Measurements from ENCODE around the gene RTTN.

The RTTN gene

DNA sequence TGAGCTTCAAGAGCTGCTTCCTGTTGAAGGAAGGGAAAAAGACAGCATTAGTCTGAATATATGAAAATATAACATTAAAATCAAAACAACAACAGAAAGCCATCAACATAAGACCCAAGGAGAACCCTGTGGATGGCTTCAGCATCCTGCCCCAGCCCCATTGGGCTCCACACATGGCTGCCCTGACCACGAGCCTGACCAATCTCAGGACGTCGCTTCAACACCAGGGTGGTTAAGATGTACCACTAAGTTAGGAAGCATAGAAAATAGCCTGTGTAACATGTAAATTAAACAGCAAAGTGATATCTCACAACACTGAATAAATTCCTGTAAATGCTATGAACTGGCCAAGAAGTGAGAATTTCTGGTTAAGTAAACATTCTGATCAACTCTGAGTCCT lies 180.7 kb downstream of the RTTN start:
- peaks cover 33 to 98% (median 75%) of the 10 kb centered on the region in 11 experiments for H3K36me3 ChIP-seq
- no peak overlapping the region for H3K27ac ChIP-seq
- H4K20me1 ChIP-seq: no peaks in the 10 kb centered on the region
- peaks cover 0 to 7% (median 0%) of the 10 kb centered on the region in 11 experiments; a peak in 1 of 22 replicates for H3K9me3 ChIP-seq (replicated peaks in 1 of 11)
- H3K4me1 ChIP-seq: peaks cover 0 to 19% (median 4%) of the 10 kb centered on the region in 10 experiments; a peak in 7 of 20 replicates
- no peak overlapping the region for H3K9ac ChIP-seq
- no peak overlapping the region for H3K4me3 ChIP-seq
- no peak for TF ChIP-seq Cebpa-rat (IDR thresholded peaks at IDR 0.05)
- H3K4me2 ChIP-seq: 0 out of 22 replicates have a peak overlapping the region, but pooled peaks of 1 of the 11 experiments have one; percentile 29
- no peaks in the 10 kb centered on the region for H3K27me3 ChIP-seq

DNA sequence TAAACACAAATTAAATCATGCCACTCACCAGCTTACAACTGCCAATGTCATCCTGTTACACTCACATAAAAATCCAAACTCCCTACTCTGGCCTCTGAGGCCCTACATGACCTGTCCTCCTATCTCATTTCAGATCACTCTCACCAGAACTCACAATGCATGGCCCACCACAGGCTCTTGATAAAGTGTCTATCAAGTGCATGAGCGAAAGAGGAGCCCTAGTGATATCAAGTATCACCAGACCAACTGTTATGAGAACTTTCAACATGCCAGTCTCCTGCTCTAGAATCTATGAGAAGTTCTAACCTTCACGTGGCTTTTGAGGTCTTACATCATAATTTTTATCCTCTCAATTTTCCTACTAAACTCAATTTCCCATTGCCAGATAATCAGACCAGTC lies 181.4 kb downstream of the RTTN start:
- Histone ChIP-seq H4K20me1 (no peaks in the 10 kb centered on the region), H3K27ac (no peak overlapping the region), H3K36me3 (peaks cover 32 to 99% (median 73%) of the 10 kb centered on the region in 11 experiments), H3K9ac (no peak overlapping the region), H3K4me1 (peaks cover 0 to 17% (median 4%) of the 10 kb centered on the region in 10 experiments; a peak in 7 of 20 replicates), H3K4me3 (no peak overlapping the region), H3K4me2 (no peak overlapping the region), H3K9me3 (replicated peaks in 1 of 11) (peaks cover 0 to 7% (median 0%) of the 10 kb centered on the region in 11 experiments; a peak in 1 of 22 replicates), H3K27me3 (no peaks in the 10 kb centered on the region)
- no peak for TF ChIP-seq Cebpa-rat (IDR thresholded peaks at IDR 0.05)

DNA sequence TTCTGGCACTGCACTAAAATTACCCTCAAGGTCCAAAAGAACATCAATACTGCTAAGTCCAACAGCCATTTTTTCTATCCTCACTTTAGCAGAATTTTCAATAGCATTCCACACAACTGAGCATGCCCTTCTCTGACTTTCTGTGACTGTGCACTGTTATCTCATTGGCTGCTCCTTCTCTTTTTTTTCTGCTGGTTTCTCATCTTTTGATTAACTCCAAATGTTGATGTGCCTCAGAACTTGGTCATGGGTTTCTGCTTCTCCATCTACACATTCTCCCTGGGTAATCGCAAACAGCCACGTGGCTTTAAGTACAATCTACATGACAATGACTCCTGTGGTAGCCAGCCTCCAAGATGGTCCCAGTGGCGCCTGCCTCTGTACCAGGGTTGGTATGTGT lies 182.9 kb downstream of the RTTN start:
- peaks cover 0 to 10% (median 0%) of the 10 kb centered on the region in 10 experiments; a peak in 4 of 20 replicates for H3K4me1 ChIP-seq
- no peak for TF ChIP-seq Cebpa-rat (IDR thresholded peaks at IDR 0.05)
- H3K4me3 ChIP-seq: no peak overlapping the region
- H3K27me3 ChIP-seq: no peaks in the 10 kb centered on the region
- H3K9me3 ChIP-seq (replicated peaks in 1 of 11): peaks cover 0 to 7% (median 0%) of the 10 kb centered on the region in 11 experiments; a peak in 1 of 22 replicates
- H3K4me2 ChIP-seq: no peak overlapping the region
- no peaks in the 10 kb centered on the region for H4K20me1 ChIP-seq
- no peak overlapping the region for H3K27ac ChIP-seq
- no peak overlapping the region for H3K9ac ChIP-seq
- peaks cover 32 to 100% (median 68%) of the 10 kb centered on the region in 11 experiments for H3K36me3 ChIP-seq

DNA sequence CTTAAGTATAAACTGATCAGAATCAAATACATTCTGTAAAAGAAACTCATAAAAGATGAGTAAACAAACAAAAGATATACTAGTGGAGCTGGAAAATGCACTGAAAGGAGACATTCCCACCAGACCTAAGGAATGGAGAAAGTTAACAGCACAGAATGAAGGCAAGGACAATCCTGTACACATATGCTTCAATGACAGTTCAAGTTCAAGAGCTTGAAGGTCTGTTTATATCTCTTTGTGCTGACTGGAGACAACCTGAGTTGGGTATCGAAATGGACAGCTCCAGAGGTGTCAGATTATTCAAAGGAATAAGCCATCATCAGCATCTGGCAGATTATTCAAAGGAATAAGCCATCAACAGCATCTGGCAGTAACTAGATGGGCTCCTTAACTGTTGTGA lies 184.0 kb downstream of the RTTN start:
- Histone ChIP-seq H3K4me3 (no peak overlapping the region), H3K36me3 (peaks cover 33 to 100% (median 70%) of the 10 kb centered on the region in 11 experiments), H3K4me1 (peaks cover 0 to 11% (median 0%) of the 10 kb centered on the region in 10 experiments; a peak in 4 of 20 replicates), H3K9ac (no peak overlapping the region), H4K20me1 (no peaks in the 10 kb centered on the region), H3K4me2 (no peak overlapping the region), H3K27ac (no peak overlapping the region), H3K27me3 (no peaks in the 10 kb centered on the region), H3K9me3 (replicated peaks in 1 of 11) (peaks cover 0 to 4% (median 0%) of the 10 kb centered on the region in 11 experiments; a peak in 1 of 22 replicates)
- TF ChIP-seq Cebpa-rat (IDR thresholded peaks at IDR 0.05): no peak

DNA sequence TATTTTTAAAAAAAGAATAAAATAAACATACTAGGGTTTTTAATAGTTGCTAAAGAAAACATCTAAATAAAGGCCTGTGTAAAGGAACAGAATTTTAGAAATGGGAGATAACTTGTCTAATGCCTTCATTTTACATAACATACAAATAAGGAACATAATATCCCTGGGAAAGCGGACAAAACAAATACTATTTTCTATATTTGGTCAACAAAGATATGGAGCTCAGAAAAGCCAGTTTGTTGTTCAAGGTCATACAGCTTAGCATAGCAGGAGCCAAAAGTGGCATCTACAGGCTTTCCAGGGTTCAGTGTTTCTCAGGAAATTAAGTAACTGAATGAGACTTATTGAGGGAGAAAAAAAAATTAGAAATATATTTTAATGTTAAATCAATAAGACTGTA lies 184.4 kb downstream of the RTTN start:
- no peak for TF ChIP-seq Cebpa-rat (IDR thresholded peaks at IDR 0.05)
- peaks cover 33 to 100% (median 70%) of the 10 kb centered on the region in 11 experiments for H3K36me3 ChIP-seq
- no peaks in the 10 kb centered on the region for H3K9me3 ChIP-seq (replicated peaks in 1 of 11)
- no peaks in the 10 kb centered on the region for H4K20me1 ChIP-seq
- no peak overlapping the region for H3K4me2 ChIP-seq
- H3K27ac ChIP-seq: no peak overlapping the region
- H3K9ac ChIP-seq: no peak overlapping the region
- H3K4me3 ChIP-seq: no peak overlapping the region
- H3K27me3 ChIP-seq: no peaks in the 10 kb centered on the region
- peaks cover 0 to 15% (median under 1%) of the 10 kb centered on the region in 10 experiments; a peak in 7 of 20 replicates for H3K4me1 ChIP-seq

DNA sequence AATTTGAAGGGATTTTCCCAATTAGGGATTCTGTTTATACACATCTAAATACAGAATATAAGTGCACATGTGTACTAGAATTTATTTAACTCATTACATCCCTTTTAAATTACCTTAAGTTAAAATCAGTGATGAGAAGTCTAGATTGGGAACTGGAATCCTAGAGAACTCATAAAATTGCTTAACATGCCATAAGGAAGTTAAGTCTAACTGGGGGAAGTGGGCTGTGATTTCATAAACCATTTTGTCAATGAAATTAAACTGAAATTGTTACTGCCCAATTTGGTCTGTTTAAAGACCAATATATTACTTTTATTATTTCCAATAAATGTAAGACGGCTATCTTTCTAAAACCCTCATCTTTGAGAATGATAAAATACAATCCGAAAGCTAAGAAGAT lies 185.5 kb downstream of the RTTN start:
- no peak for TF ChIP-seq Cebpa-rat (IDR thresholded peaks at IDR 0.05)
- H3K4me3 ChIP-seq: no peak overlapping the region
- H3K4me2 ChIP-seq: no peak overlapping the region
- no peaks in the 10 kb centered on the region for H3K9me3 ChIP-seq (replicated peaks in 1 of 11)
- no peaks in the 10 kb centered on the region for H4K20me1 ChIP-seq
- peaks cover 8 to 24% (median 11%) of the 10 kb centered on the region in 10 experiments; a peak in 19 of 20 replicates for H3K4me1 ChIP-seq
- H3K27ac ChIP-seq: no peak overlapping the region
- no peaks in the 10 kb centered on the region for H3K27me3 ChIP-seq
- H3K9ac ChIP-seq: no peak overlapping the region
- peaks cover 28 to 98% (median 68%) of the 10 kb centered on the region in 11 experiments for H3K36me3 ChIP-seq

DNA sequence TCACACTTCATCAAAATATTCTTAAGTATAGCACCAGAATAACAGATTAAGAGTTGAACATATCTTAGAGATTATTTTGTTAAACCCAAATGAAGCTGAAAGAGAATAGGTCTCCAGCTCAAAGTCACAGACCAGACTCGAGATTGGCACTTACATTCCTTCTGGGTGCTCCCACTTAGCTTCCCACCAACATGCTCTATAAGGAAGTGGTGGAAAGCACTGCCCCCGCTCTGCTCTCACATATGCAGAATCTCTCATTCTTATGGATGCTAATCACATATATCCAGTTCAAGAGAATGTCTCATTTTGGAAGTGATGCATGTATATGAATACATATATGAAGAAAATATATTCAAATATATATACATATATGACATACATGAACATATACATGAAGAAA lies 186.4 kb downstream of the RTTN start:
- no peak for TF ChIP-seq Cebpa-rat (IDR thresholded peaks at IDR 0.05)
- H3K27me3 ChIP-seq: no peaks in the 10 kb centered on the region
- H3K36me3 ChIP-seq: peaks cover 20 to 98% (median 60%) of the 10 kb centered on the region in 11 experiments
- no peaks in the 10 kb centered on the region for H3K9me3 ChIP-seq (replicated peaks in 1 of 11)
- H3K4me2 ChIP-seq: no peak overlapping the region
- H3K9ac ChIP-seq: no peak overlapping the region
- peaks cover 10 to 21% (median 12%) of the 10 kb centered on the region in 10 experiments; a peak in 19 of 20 replicates for H3K4me1 ChIP-seq
- no peaks in the 10 kb centered on the region for H4K20me1 ChIP-seq
- no peak overlapping the region for H3K4me3 ChIP-seq
- no peak overlapping the region for H3K27ac ChIP-seq

DNA sequence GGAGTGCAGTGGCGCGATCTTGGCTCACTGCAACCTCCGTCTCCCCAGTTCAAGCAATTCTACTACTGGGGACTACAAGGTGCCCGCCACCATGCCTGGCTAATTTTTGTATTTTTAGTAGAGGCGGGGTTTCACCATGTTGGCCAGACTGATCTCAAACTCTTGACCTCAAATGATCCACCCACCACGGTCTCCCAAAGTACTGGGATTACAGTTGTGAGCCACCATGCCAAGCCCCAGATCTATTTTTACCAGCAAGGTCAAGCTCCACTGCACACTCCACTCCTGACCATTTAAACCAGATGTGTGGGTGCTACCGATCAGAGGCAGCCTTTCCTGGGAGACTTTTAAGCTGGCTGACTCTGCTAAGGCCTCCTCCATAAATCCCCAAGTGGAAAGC lies 190.4 kb downstream of the RTTN start:
- Histone ChIP-seq H3K4me1 (peaks cover 10 to 21% (median 12%) of the 10 kb centered on the region in 10 experiments; a peak in 19 of 20 replicates), H3K9ac (no peak overlapping the region), H3K27me3 (no peaks in the 10 kb centered on the region), H3K27ac (no peak overlapping the region), H4K20me1 (no peaks in the 10 kb centered on the region), H3K4me3 (no peak overlapping the region), H3K4me2 (peak overlapping the region in 10 of 11 experiments; percentile 41 to 67 (median 54); a peak in 20 of 22 replicates), H3K9me3 (replicated peaks in 1 of 11) (0 out of 22 replicates have a peak, but pooled peaks cover 0 to under 1% (median 0%) of the 10 kb centered on the region in 11 experiments), H3K36me3 (peaks cover 9 to 73% (median 39%) of the 10 kb centered on the region in 11 experiments)
- no peak for TF ChIP-seq Cebpa-rat (IDR thresholded peaks at IDR 0.05)

DNA sequence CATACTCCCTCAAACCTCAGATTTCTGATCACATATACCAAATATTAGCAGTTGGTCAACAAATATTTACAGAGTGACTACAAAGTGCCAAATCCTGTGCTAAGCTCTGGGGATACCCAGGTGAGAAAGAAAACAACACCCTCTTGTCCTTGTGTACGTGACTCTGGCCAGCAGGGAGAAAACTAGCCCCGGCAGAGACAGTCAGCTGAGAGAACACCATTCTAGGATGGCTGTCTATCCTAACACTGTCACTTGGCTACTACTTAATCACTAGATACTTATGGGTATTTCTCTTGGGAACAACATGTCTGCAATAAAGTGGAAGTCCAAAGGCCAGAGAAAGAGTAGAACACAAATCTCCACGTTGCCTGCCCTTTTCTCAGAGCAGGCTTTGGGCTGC lies 199.9 kb downstream of the RTTN start:
- Histone ChIP-seq H3K36me3 (peaks cover 8 to 83% (median 46%) of the 10 kb centered on the region in 11 experiments), H4K20me1 (no peaks in the 10 kb centered on the region; a peak in 1 of 22 replicates), H3K27me3 (no peaks in the 10 kb centered on the region), H3K4me3 (no peak overlapping the region), H3K4me1 (no peaks in the 10 kb centered on the region), H3K4me2 (no peak overlapping the region), H3K9ac (no peak overlapping the region), H3K27ac (no peak overlapping the region), H3K9me3 (replicated peaks in 1 of 11) (peaks cover 0 to 5% (median 0%) of the 10 kb centered on the region in 11 experiments; a peak in 3 of 22 replicates)
- no peak for TF ChIP-seq Cebpa-rat (IDR thresholded peaks at IDR 0.05)

DNA sequence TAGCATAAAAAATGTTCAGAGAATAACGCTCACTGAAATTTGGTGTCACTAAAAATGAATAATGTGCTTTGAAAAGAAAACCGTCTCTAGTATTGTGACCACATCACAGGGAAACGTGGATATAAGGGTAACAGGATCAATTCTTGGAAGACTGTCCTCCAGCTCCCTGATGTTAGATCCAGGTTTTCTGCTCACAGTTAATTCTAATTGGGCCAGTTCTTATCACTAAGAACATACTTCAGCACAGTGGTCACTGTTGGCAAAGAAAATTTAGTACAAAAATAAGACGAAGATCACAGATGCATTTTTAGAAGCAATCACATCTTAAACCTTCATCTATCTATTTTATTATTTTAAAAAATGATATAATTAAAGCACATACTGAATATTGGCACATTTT lies 200.8 kb downstream of the RTTN start:
- H3K4me1 ChIP-seq: no peaks in the 10 kb centered on the region
- H3K9ac ChIP-seq: no peak overlapping the region
- no peak overlapping the region for H3K4me2 ChIP-seq
- no peaks in the 10 kb centered on the region; a peak in 1 of 22 replicates for H4K20me1 ChIP-seq
- no peaks in the 10 kb centered on the region for H3K27me3 ChIP-seq
- no peak for TF ChIP-seq Cebpa-rat (IDR thresholded peaks at IDR 0.05)
- no peak overlapping the region for H3K4me3 ChIP-seq
- H3K9me3 ChIP-seq (replicated peaks in 1 of 11): peaks cover 0 to 1% (median 0%) of the 10 kb centered on the region in 11 experiments; a peak in 3 of 22 replicates
- H3K27ac ChIP-seq: no peak overlapping the region; a peak in 1 of 22 replicates
- H3K36me3 ChIP-seq: peaks cover 8 to 86% (median 47%) of the 10 kb centered on the region in 11 experiments
